Thyroid gland (tissue), 4 donors: ENCODE results near the gene ADAMTSL1. TPM values are rescaled to one million over a fixed set of nuclear protein-coding genes. Genes with fewer than 3 reads are reported as not detected.

Experiments
- DNase-seq, 2 donors: peaks; one replicate each; pipeline ENCODE4 v3.0.0-alpha.2; 2019
- H3K27ac ChIP-seq, 3 donors: fragments of 200-600 bp; sonication (generic); 1 replicate in 2 of 3; 2 replicates in 1 of 3; pipeline ENCODE4 v1.5.1; 2016 to 2019; ENCODE audit warnings: mild to moderate bottlenecking in 1 of 3, moderate library complexity in 1 of 3
- H3K27me3 ChIP-seq: fragments of 200-600 bp; sonication (generic); one replicate; pipeline ENCODE4 v1.5.1; 2019
- H3K36me3 ChIP-seq, 2 donors: fragments of 200-600 bp; sonication (generic); one replicate each; pipeline ENCODE4 v1.5.1; 2016 to 2019
- H3K4me1 ChIP-seq, 2 donors: fragments of 200-600 bp; sonication (generic); one replicate each; pipeline ENCODE4 v1.5.1; 2017 to 2019
- H3K4me3 ChIP-seq, 3 donors: fragments of 200-600 bp; sonication (generic); replicated peaks in 1 of 3; 1 replicate in 2 of 3; 2 replicates in 1 of 3; pipeline ENCODE4 v1.5.1; 2016; ENCODE audit warnings: mild to moderate bottlenecking in 1 of 3
- H3K9me3 ChIP-seq: fragments of 200-600 bp; sonication (generic); one replicate; pipeline ENCODE4 v1.5.1; 2017
- POLR2A ChIP-seq, 2 donors: fragments of 450-650 bp; IDR thresholded peaks; one replicate each; pipeline ENCODE4 v1.6.1; 2017; ENCODE audit warnings: antibody characterized with exemption in 2 of 2, mild to moderate bottlenecking in 2 of 2, moderate library complexity in 1 of 2
- WGBS, 2 donors: methylation state at CpG; one replicate each; pipeline ENCODE4 v1.1.5; 2017; 5-methylcytosine and 5-hydroxymethylcytosine counted together
- intact Hi-C: fragments of 100-400 bp; cut with DNase I; formaldehyde crosslinking; loops from one replicate; pipeline ENCODE4 v1.15.1; 2023
- total RNA-seq, 4 donors: library from RNA; depleted of rRNA; stranded (reverse); fragments of >200 nt; gene quantifications; one replicate each; pipeline ENCODE4 v1.2.3, GENCODE V29; 2016
- TF ChIP-seq, protein P1 (sequence below), 6 experiments: fragments of 200-600 bp in 3 of 6; fragments of 450-650 bp in 3 of 6; sonication (generic) in 3 of 6; IDR thresholded peaks; one replicate each; pipeline ENCODE4 v1.5.1; 2016 to 2019; ENCODE audit warnings: antibody characterized with exemption in 6 of 6, mild to moderate bottlenecking in 2 of 6, inconsistent platforms in 1 of 6, moderate library complexity in 1 of 6

Gene ADAMTSL1
- total RNA-seq, 4 donors from 2014 or later: 1.6 to 9.0 (median 4.8) TPM

DNA sequence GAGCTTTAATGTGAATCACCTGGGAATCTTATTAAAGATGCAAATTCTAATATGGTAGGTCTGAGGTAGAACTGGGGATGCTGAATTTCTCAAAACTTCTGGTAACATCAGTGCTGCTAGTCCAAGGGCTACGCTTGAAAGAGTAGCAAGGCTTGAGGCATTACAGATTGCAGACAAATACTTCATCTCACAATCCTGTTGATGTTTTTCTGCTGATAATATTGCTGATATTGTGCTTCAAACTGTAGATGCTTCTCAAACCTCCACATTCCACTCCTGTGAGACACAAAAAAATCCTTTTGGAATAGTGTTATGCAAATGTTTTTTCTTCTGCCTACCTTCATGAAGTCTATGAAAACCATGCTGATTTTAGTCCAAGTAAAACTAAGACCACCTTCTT lies 419.5 kb downstream of the ADAMTSL1 start:
- intact Hi-C loops: no loop called here
- Histone ChIP-seq H3K4me1 (no peaks in the 10 kb centered on the region), H3K27me3 (no peaks in the 10 kb centered on the region), H3K4me3 (no peak overlapping the region), H3K9me3 (no peaks in the 10 kb centered on the region), H3K27ac (no peak overlapping the region), H3K36me3 (no peaks in the 10 kb centered on the region)
- DNase-seq: no peak
- TF ChIP-seq, protein P1, sequence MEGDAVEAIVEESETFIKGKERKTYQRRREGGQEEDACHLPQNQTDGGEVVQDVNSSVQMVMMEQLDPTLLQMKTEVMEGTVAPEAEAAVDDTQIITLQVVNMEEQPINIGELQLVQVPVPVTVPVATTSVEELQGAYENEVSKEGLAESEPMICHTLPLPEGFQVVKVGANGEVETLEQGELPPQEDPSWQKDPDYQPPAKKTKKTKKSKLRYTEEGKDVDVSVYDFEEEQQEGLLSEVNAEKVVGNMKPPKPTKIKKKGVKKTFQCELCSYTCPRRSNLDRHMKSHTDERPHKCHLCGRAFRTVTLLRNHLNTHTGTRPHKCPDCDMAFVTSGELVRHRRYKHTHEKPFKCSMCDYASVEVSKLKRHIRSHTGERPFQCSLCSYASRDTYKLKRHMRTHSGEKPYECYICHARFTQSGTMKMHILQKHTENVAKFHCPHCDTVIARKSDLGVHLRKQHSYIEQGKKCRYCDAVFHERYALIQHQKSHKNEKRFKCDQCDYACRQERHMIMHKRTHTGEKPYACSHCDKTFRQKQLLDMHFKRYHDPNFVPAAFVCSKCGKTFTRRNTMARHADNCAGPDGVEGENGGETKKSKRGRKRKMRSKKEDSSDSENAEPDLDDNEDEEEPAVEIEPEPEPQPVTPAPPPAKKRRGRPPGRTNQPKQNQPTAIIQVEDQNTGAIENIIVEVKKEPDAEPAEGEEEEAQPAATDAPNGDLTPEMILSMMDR (IDR thresholded peaks at IDR 0.05): no peak
- no peak for TF ChIP-seq POLR2A (IDR thresholded peaks at IDR 0.05)
- WGBS, 2 donors: 39 to 96% methylated on average over 1 of the region's 1 CpG

DNA sequence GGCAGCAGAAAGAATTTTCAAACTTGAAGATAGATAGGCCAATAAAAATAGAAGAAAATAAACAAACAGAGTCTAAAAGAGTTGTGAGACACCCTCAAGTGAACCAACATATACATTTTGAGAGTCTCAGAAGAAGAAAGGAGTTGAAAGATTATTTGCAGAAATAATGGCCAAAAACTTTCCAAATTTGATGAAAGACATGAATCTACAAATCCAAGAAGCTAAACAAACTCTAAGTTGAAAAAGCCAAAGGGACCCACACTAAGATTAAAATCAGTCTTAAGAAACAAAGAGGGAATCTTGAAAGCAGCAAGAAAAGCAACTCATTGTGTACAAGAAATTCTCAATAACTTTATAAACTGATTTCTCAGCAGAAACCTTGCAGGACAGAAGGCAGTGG lies 422.1 kb downstream of the ADAMTSL1 start:
- intact Hi-C loops: no loop called here
- Histone ChIP-seq H3K36me3 (no peaks in the 10 kb centered on the region), H3K9me3 (no peaks in the 10 kb centered on the region), H3K4me3 (no peak overlapping the region), H3K27ac (no peak overlapping the region), H3K27me3 (no peaks in the 10 kb centered on the region), H3K4me1 (no peaks in the 10 kb centered on the region)
- no peak for DNase-seq
- no peak for TF ChIP-seq POLR2A (IDR thresholded peaks at IDR 0.05)
- TF ChIP-seq, protein P1 (IDR thresholded peaks at IDR 0.05): no peak

DNA sequence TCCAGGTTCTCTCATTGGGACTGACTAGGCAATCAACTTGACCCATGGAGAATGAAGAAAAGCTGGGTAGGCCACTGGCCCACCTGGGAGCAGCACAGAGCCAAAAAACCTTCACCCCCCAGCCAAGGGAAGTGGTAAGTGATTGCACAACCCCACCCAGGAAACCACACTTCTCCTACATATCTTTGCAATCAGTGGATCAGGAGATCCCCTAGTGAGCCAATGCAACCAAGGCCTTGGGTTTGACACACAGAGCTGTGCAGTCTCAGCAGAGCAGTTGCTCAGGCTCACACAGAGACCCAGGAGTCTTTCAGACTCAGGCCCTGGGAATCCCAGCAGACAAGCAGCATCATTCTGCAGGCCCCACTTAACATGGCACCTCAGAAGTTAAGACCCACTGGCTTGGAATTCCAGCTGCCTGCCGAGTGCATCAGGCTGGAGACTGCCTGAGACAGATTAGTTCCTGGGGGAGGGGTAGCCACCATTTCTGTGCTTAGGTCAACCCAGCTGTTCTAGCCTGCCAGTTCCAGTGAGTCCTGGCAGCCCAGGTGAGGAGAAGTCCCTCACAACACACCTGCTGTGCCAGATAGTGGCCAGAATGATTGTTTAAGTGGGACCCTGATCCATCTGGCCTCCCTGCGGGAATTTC lies 422.7 kb downstream of the ADAMTSL1 start:
- H3K4me3 ChIP-seq: no peak overlapping the region
- 90 to 100% methylated on average over 2 of the region's 2 CpGs for WGBS, 2 donors
- H3K9me3 ChIP-seq: no peaks in the 10 kb centered on the region
- H3K4me1 ChIP-seq: no peaks in the 10 kb centered on the region
- TF ChIP-seq, protein P1 (IDR thresholded peaks at IDR 0.05): no peak
- TF ChIP-seq POLR2A (IDR thresholded peaks at IDR 0.05): no peak
- H3K27ac ChIP-seq: no peak overlapping the region
- no peak for DNase-seq
- intact Hi-C loops: no loop called here
- no peaks in the 10 kb centered on the region for H3K36me3 ChIP-seq
- no peaks in the 10 kb centered on the region for H3K27me3 ChIP-seq

DNA sequence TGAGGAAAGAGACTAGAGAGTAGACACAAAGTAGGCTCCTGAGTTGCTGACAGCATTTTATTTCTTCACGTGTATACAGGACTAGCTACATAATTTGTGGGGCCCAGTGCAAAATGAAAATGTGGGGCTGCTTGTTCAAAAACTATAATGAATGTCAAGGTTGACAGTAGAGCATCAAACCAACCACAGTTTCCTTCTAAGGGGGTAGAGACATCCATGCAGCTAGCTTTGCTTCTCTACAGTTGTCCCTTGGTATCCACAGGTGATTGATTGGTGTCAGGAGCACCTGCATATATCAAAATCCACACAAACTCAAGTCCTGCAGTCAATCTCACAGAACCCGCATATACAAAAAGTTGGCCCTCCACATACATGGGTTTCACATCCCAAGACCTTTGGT lies 429.5 kb downstream of the ADAMTSL1 start:
- H3K27me3 ChIP-seq: no peaks in the 10 kb centered on the region
- H3K4me1 ChIP-seq: no peaks in the 10 kb centered on the region
- intact Hi-C loops: no loop called here
- TF ChIP-seq, protein P1 (IDR thresholded peaks at IDR 0.05): no peak
- no peak for TF ChIP-seq POLR2A (IDR thresholded peaks at IDR 0.05)
- no peak overlapping the region for H3K4me3 ChIP-seq
- WGBS, 2 donors: 93 to 97% methylated on average over 2 of the region's 2 CpGs
- H3K36me3 ChIP-seq: no peaks in the 10 kb centered on the region
- H3K9me3 ChIP-seq: no peaks in the 10 kb centered on the region
- DNase-seq: no peak
- H3K27ac ChIP-seq: no peak overlapping the region

DNA sequence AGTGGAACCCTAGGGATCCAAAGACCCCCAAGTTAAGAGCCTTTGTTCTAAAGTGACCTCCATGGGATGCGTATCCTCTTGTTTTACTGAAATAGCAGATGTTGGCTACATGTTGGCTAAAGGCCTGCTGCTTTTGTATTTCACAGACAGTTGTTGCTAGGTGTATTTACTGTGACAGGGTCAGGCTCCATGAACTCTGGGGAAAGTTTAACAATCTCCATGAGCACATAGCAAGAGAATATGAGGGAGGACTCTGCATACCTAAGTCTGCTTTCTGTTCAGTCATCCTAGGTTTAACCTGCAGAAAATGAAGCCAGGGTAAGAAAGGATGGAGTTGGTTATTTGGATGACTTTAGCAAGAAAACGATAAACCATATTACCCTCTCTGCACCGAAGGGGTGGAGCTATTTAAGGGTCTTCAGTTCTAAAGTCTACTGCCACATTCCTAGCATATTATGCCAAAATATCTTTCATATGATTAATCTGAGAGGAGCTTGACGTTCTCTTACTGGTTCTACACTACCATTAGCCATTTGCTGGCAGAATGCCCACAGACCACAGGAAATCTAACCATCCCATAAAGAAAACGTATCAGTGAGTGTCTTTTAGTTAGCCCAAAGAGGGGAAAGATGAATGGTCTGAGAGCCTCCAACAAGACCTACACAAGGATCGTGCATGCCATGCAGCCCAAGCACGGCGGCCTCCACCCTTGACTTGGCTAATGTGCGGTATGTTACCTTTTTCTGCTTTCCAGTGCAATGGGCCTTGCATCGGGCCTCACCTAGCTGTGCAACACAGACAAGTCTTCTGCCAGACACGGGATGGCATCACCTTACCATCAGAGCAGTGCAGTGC lies 431.3 kb downstream of the ADAMTSL1 start:
- no peak for DNase-seq
- intact Hi-C loops: no loop called here
- Histone ChIP-seq H3K4me3 (no peak overlapping the region), H3K27me3 (no peaks in the 10 kb centered on the region), H3K9me3 (no peaks in the 10 kb centered on the region), H3K36me3 (no peaks in the 10 kb centered on the region), H3K4me1 (no peaks in the 10 kb centered on the region), H3K27ac (no peak overlapping the region)
- TF ChIP-seq POLR2A (IDR thresholded peaks at IDR 0.05): no peak
- TF ChIP-seq, protein P1 (IDR thresholded peaks at IDR 0.05): no peak
- 86 to 87% methylated on average over 11 of the region's 11 CpGs for WGBS, 2 donors
